GM18517 (cell line): Measurements from ENCODE around the gene GORASP2.

Source experiments
- ATAC-seq: cut with Tn5 transposase; IDR thresholded peaks from one replicate; pipeline ENCODE4 v1.9.1; 2021; ENCODE audit warnings: mild to moderate bottlenecking, moderate library complexity; ENCODE audit not compliant: unreplicated experiment

Gene GORASP2

GRCh38 chr2:170963386-170963785 is 34.3 kb downstream of the GORASP2 start:
- no peak for ATAC-seq

- no peak for ATAC-seq
These were observed 36.6 kb downstream of the GORASP2 start for GRCh38 chr2:170965446-170966225.

GRCh38 chr2:170966648-170967396 is 37.8 kb downstream of the GORASP2 start:
- ATAC-seq, result no peak

GRCh38 chr2:170967553-170967952 is 38.5 kb downstream of the GORASP2 start:
- no peak for ATAC-seq

GRCh38 chr2:170968205-170969003 is 39.4 kb downstream of the GORASP2 start:
- no peak for ATAC-seq

GRCh38 chr2:170969030-170969429 is 40.0 kb downstream of the GORASP2 start:
- no peak for ATAC-seq

GRCh38 chr2:170969872-170970496 is 40.9 kb downstream of the GORASP2 start:
- no peak for ATAC-seq

GRCh38 chr2:170971071-170971470 is 42.0 kb downstream of the GORASP2 start:
- no peak for ATAC-seq

- no peak for ATAC-seq
These were observed 43.5 kb downstream of the GORASP2 start for GRCh38 chr2:170972296-170973224.

GRCh38 chr2:170973225-170973491 is 44.1 kb downstream of the GORASP2 start:
- no peak for ATAC-seq

GRCh38 chr2:170973492-170974303 is 44.6 kb downstream of the GORASP2 start:
- peak; percentile 92 for ATAC-seq

GRCh38 chr2:170974304-170974993 is 45.4 kb downstream of the GORASP2 start:
- no peak for ATAC-seq

GRCh38 chr2:170975127-170975942 is 46.3 kb downstream of the GORASP2 start:
- ATAC-seq, result no peak

- ATAC-seq, result no peak
These were observed 46.9 kb downstream of the GORASP2 start for GRCh38 chr2:170975943-170976270.

GRCh38 chr2:170984079-170984478 is 55.0 kb downstream of the GORASP2 start:
- ATAC-seq, result no peak

GRCh38 chr2:170985407-170985806 is 56.4 kb downstream of the GORASP2 start:
- no peak for ATAC-seq

- ATAC-seq, result no peak
These were observed 57.7 kb downstream of the GORASP2 start for GRCh38 chr2:170986566-170987258.
